H9 (cell line): ENCODE data around the gene DPPA2. TPM values are rescaled to one million over a fixed set of nuclear protein-coding genes. Genes with fewer than 3 reads are reported as not detected.
"Not testable (repeated sequence)": the region's sequence is repeated elsewhere in the genome, so short reads cannot be mapped to it uniquely, and the experiment has no call there.

Experiments
- DNase-seq: peaks from one replicate; pipeline ENCODE4 v3.0.0-alpha.2; 2017
- H2AFZ ChIP-seq: one replicate; pipeline ENCODE4 v1.6.1; 2013; ENCODE audit warnings: mild to moderate bottlenecking, low read length, control low read depth, moderate library complexity
- H2AK5ac ChIP-seq: 2 replicates; pipeline ENCODE4 v1.6.1; 2013; ENCODE audit warnings: low read length, control low read depth, mixed read lengths; ENCODE audit not compliant: insufficient read length
- H2BK120ac ChIP-seq: one replicate; pipeline ENCODE4 v1.6.1; 2013; ENCODE audit warnings: low read depth, mild to moderate bottlenecking, low read length, control low read depth, inconsistent platforms; ENCODE audit not compliant: poor library complexity, severe bottlenecking
- H2BK12ac ChIP-seq: 2 replicates; pipeline ENCODE4 v1.6.1; 2013; ENCODE audit warnings: low read length, control low read depth, mixed read lengths, low read depth; ENCODE audit not compliant: insufficient read length
- H2BK15ac ChIP-seq: 2 replicates; pipeline ENCODE4 v1.6.1; 2013; ENCODE audit warnings: low read depth, low read length, control low read depth
- H2BK20ac ChIP-seq: one replicate; pipeline ENCODE4 v1.6.1; 2013; ENCODE audit warnings: low read depth, mild to moderate bottlenecking, low read length, control low read depth, inconsistent platforms; ENCODE audit not compliant: poor library complexity, severe bottlenecking
- H2BK5ac ChIP-seq: 2 replicates; pipeline ENCODE4 v1.6.1; 2013; ENCODE audit warnings: low read length, control low read depth, mixed read lengths; ENCODE audit not compliant: insufficient read length
- H3K14ac ChIP-seq: 2 replicates; pipeline ENCODE4 v1.6.1; 2013; ENCODE audit warnings: low read length, control low read depth; ENCODE audit not compliant: insufficient read depth
- H3K18ac ChIP-seq: 2 replicates; pipeline ENCODE4 v1.6.1; 2013; ENCODE audit warnings: low read depth, mild to moderate bottlenecking, mixed read lengths, low read length, control low read depth; ENCODE audit not compliant: insufficient read length
- H3K23ac ChIP-seq: 2 replicates; pipeline ENCODE4 v1.6.1; 2013; ENCODE audit warnings: low read length, control low read depth, mixed read lengths, low read depth; ENCODE audit not compliant: insufficient read length
- H3K23me2 ChIP-seq: 2 replicates; pipeline ENCODE4 v1.6.1; 2013; ENCODE audit warnings: low read depth, mild to moderate bottlenecking, mixed read lengths, low read length, control low read depth; ENCODE audit not compliant: insufficient read length, poor library complexity, severe bottlenecking
- H3K27ac ChIP-seq: 2 replicates; pipeline ENCODE4 v1.5.1; 2013; ENCODE audit warnings: low read length, control low read depth, mixed read lengths, low read depth; ENCODE audit not compliant: insufficient read length
- H3K27me3 ChIP-seq: 2 replicates; pipeline ENCODE4 v1.6.1; 2013; ENCODE audit warnings: low read length, control low read depth, inconsistent platforms; ENCODE audit not compliant: insufficient read depth
- H3K4ac ChIP-seq: 2 replicates; pipeline ENCODE4 v1.6.1; 2013; ENCODE audit warnings: low read depth, mild to moderate bottlenecking, control low read depth, inconsistent platforms, low read length, moderate library complexity
- H3K4me1 ChIP-seq: 2 replicates; pipeline ENCODE4 v1.6.1; 2013; ENCODE audit warnings: low read length, control low read depth, inconsistent platforms; ENCODE audit not compliant: insufficient read depth
- H3K4me2 ChIP-seq: 2 replicates; pipeline ENCODE4 v1.6.1; 2013; ENCODE audit warnings: low read length, control low read depth, mixed read lengths; ENCODE audit not compliant: insufficient read length, insufficient read depth
- H3K56ac ChIP-seq: 2 replicates; pipeline ENCODE4 v1.6.1; 2013; ENCODE audit warnings: low read depth, mild to moderate bottlenecking, mixed read lengths, low read length, control low read depth; ENCODE audit not compliant: insufficient read length
- H3K79me1 ChIP-seq: 2 replicates; pipeline ENCODE4 v1.6.1; 2013; ENCODE audit warnings: low read depth, mild to moderate bottlenecking, moderate library complexity, low read length, control low read depth, inconsistent platforms; ENCODE audit not compliant: insufficient read depth, poor library complexity, severe bottlenecking
- H3K79me2 ChIP-seq: 2 replicates; pipeline ENCODE4 v1.6.1; 2013; ENCODE audit warnings: low read length, control low read depth, inconsistent platforms; ENCODE audit not compliant: insufficient read depth
- H3K9ac ChIP-seq: 2 replicates; pipeline ENCODE4 v1.6.1; 2013; ENCODE audit warnings: low read length, control low read depth, mixed read lengths; ENCODE audit not compliant: insufficient read length; ENCODE audit errors: extremely low read depth
- H3K9me3 ChIP-seq: one replicate; pipeline ENCODE4 v1.6.1; 2013; ENCODE audit warnings: low read depth, low read length, inconsistent platforms; ENCODE audit not compliant: control insufficient read depth
- H3T11ph ChIP-seq: one replicate; pipeline ENCODE4 v1.6.1; 2013; ENCODE audit warnings: mild to moderate bottlenecking, low read length, control low read depth, inconsistent platforms
- H4K20me1 ChIP-seq: one replicate; pipeline ENCODE4 v1.6.1; 2013; ENCODE audit not compliant: control insufficient read depth, insufficient read length, insufficient read depth
- H4K5ac ChIP-seq: 2 replicates; pipeline ENCODE4 v1.6.1; 2013; ENCODE audit warnings: low read depth, mild to moderate bottlenecking, mixed read lengths, low read length, control low read depth; ENCODE audit not compliant: insufficient read length
- H4K8ac ChIP-seq: replicated peaks from 2 replicates; pipeline ENCODE4 v1.6.1; 2013; ENCODE audit warnings: low read length, control low read depth, mixed read lengths, low read depth; ENCODE audit not compliant: insufficient read length
- H4K91ac ChIP-seq: 2 replicates; pipeline ENCODE4 v1.6.1; 2013; ENCODE audit warnings: low read depth, mild to moderate bottlenecking, moderate library complexity, mixed read lengths, low read length, control low read depth; ENCODE audit not compliant: insufficient read length
- H3K27ac Mint-ChIP-seq, 3 experiments: 2 replicates in 2 of 3; 3 replicates in 1 of 3; pipeline ENCODE4 v1.8.0; 2020 to 2021; ENCODE audit warnings: mixed read lengths in 3 of 3, mild to moderate bottlenecking in 1 of 3, moderate library complexity in 1 of 3
- H3K27me3 Mint-ChIP-seq: 2 replicates; pipeline ENCODE4 v1.8.0; 2021; ENCODE audit warnings: low read depth, mild to moderate bottlenecking, moderate library complexity, mixed read lengths
- H3K36me3 Mint-ChIP-seq, 3 experiments: 2 replicates in 2 of 3; 3 replicates in 1 of 3; pipeline ENCODE4 v1.8.0; 2020 to 2021; ENCODE audit warnings: low read depth in 3 of 3, mixed read lengths in 3 of 3; ENCODE audit not compliant: insufficient read depth in 1 of 3
- H3K4me1 Mint-ChIP-seq, 2 experiments: 2 replicates each; pipeline ENCODE4 v1.8.0; 2020; ENCODE audit warnings: mixed read lengths in 2 of 2
- H3K4me3 Mint-ChIP-seq, 2 experiments: 2 replicates in 1 of 2; 3 replicates in 1 of 2; pipeline ENCODE4 v1.8.0; 2020 to 2021; ENCODE audit warnings: mild to moderate bottlenecking in 2 of 2, mixed read lengths in 2 of 2, moderate library complexity in 1 of 2
- H3K9me3 Mint-ChIP-seq, 2 experiments: 2 replicates in 1 of 2; 3 replicates in 1 of 2; pipeline ENCODE4 v1.8.0; 2020; ENCODE audit warnings: mild to moderate bottlenecking in 2 of 2, mixed read lengths in 2 of 2, moderate library complexity in 1 of 2
- CTCF ChIP-seq: fragments of 200-600 bp; sonication (generic); conservative IDR thresholded peaks from 3 replicates; pipeline ENCODE4 v1.8.0; 2021; ENCODE audit warnings: antibody characterized with exemption, mild to moderate bottlenecking
- WGBS: extraction: QIAGEN DNeasy Blood & Tissue Kit; methylation state at CpG from one replicate; pipeline ENCODE4 v1.1.7; 2013; ENCODE audit warnings: missing lambda C conversion rate, low lambda C conversion rate, mixed read lengths; ENCODE audit not compliant: insufficient read length; ENCODE audit errors: extremely low coverage; 5-methylcytosine and 5-hydroxymethylcytosine counted together
- total RNA-seq: library from RNA; stranded (reverse); gene quantifications from 2 replicates; pipeline ENCODE4 v1.2.1, GENCODE V29; 2021

The DPPA2 gene
- total RNA-seq, 1 experiment from 2014 or later: 3.2 TPM

GRCh38 chr3:109362823-109363222 is 46.5 kb upstream of the DPPA2 start:
- no peak overlapping the region for H2BK5ac ChIP-seq
- no peak overlapping the region for H4K5ac ChIP-seq
- WGBS: no CpG with 5 or more reads among the region's 4 CpGs
- no peak overlapping the region for H3K18ac ChIP-seq
- Mint-ChIP-seq H3K4me3 (no peak overlapping the region; a peak in 1 of 5 replicates), H3K4me1 (peaks cover under 1 to 12% of the 10 kb centered on the region in 2 experiments), H3K27me3 (no peaks in the 10 kb centered on the region), H3K9me3 (no peaks in the 10 kb centered on the region), H3K36me3 (peaks cover 5 to 17% (median 8%) of the 10 kb centered on the region in 3 experiments; a peak in 4 of 7 replicates), H3K27ac (peak overlapping the region in 1 of 3 experiments; percentile 36; a peak in 3 of 7 replicates)
- no peaks in the 10 kb centered on the region for H3K79me2 ChIP-seq
- no peak overlapping the region for H2AFZ ChIP-seq
- no peaks in the 10 kb centered on the region for H3K4me1 ChIP-seq
- no peaks in the 10 kb centered on the region for H3K79me1 ChIP-seq
- H3K9ac ChIP-seq: no peak overlapping the region
- H3K27ac ChIP-seq: no peak overlapping the region
- H3K56ac ChIP-seq: no peak overlapping the region
- no peak overlapping the region for H2BK15ac ChIP-seq
- no peak for DNase-seq
- H2BK12ac ChIP-seq: no peak overlapping the region
- H2BK20ac ChIP-seq: no peak overlapping the region
- no peak overlapping the region for H3K14ac ChIP-seq
- no peak overlapping the region for H2BK120ac ChIP-seq
- H3K23ac ChIP-seq: no peak overlapping the region
- H4K20me1 ChIP-seq: no peaks in the 10 kb centered on the region
- H3K9me3 ChIP-seq: no peaks in the 10 kb centered on the region
- H3K27me3 ChIP-seq: no peaks in the 10 kb centered on the region
- TF ChIP-seq CTCF: no peak
- H3K4me2 ChIP-seq: no peak overlapping the region
- no peak overlapping the region for H3T11ph ChIP-seq
- H3K23me2 ChIP-seq: no peaks in the 10 kb centered on the region
- no peak overlapping the region for H3K4ac ChIP-seq
- H2AK5ac ChIP-seq: no peak overlapping the region
- H4K91ac ChIP-seq: no peak overlapping the region
- no peak overlapping the region for H4K8ac ChIP-seq

- H2AFZ ChIP-seq, H2BK15ac ChIP-seq, H2AK5ac ChIP-seq, H3K56ac ChIP-seq, H3K9me3 Mint-ChIP-seq, H2BK20ac ChIP-seq, DNase-seq, H3T11ph ChIP-seq, H3K9me3 ChIP-seq, H3K27me3 Mint-ChIP-seq, H3K27ac ChIP-seq, H2BK120ac ChIP-seq, H3K14ac ChIP-seq, H3K79me2 ChIP-seq, H4K20me1 ChIP-seq, H3K4me3 Mint-ChIP-seq, H3K4me2 ChIP-seq, H3K79me1 ChIP-seq, H3K23ac ChIP-seq, H4K5ac ChIP-seq, H4K91ac ChIP-seq, H2BK5ac ChIP-seq, H4K8ac ChIP-seq, H3K27me3 ChIP-seq, H3K4ac ChIP-seq, H3K18ac ChIP-seq, H3K9ac ChIP-seq, H2BK12ac ChIP-seq, H3K23me2 ChIP-seq: not testable (repeated sequence)
- WGBS: no CpG with 5 or more reads among the region's 2 CpGs
- H3K4me1 Mint-ChIP-seq: peaks cover 33 to 41% of the 10 kb centered on the region in 2 experiments
- H3K27ac Mint-ChIP-seq: peak overlapping the region in 2 of 3 experiments; percentile 85 to 86; a peak in 3 of 7 replicates
- peaks cover 3 to 19% (median 4%) of the 10 kb centered on the region in 3 experiments; a peak in 4 of 7 replicates for H3K36me3 Mint-ChIP-seq
- peaks cover 11% of the 10 kb centered on the region for H3K4me1 ChIP-seq
Measured at GRCh38 chr3:109358809-109359208, 42.5 kb upstream of the DPPA2 start.
